ENCODE measurements around the gene PRAME. TPM values are rescaled to one million over a fixed set of nuclear protein-coding genes. Genes with fewer than 3 reads are reported as not detected.

Gene PRAME
- total and polyA plus RNA-seq, 2 experiments from 2014 or later = not detected

DNA sequence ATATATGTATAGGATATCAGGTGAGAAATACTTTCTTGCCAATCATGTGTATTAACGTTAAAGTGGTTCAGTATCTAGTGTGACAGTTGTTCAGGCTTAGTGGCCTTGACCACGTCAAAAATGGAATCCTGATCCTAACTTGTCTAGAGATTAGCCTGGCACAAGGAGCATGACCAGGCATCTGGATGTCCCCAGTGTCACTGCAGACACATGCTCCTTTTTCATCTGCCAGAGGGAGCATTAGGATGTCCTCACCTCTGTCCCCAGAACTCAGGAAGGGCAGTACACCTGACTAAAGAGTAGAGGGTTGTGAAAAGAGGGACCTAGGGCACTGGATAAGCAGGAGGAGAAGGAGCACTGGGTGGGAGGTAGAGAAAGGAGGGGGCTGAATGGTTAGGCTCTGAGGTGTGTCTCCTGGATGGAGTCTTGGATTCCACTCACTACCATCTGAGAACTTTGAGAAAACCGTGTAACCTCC is 44.4 kb upstream of the PRAME start:
- Histone ChIP-seq H3K79me2 (ENCODE audit: insufficient read depth) (no peaks in the 10 kb centered on the region), H3K27me3 (replicated peaks; ENCODE audit: insufficient read depth) (peaks cover 11% of the 10 kb centered on the region), H3K9ac (no peak overlapping the region), H4K20me1 (ENCODE audit: insufficient read depth) (no peaks in the 10 kb centered on the region), H3K36me3 (ENCODE audit: low read depth) (no peaks in the 10 kb centered on the region), H3K9me2 (ENCODE audit: insufficient read depth) (no peaks in the 10 kb centered on the region), H3K9me3 (ENCODE audit: low read depth) (no peaks in the 10 kb centered on the region), H3K4me3 (no peak overlapping the region), H3F3A (ENCODE audit: insufficient read depth) (no peaks in the 10 kb centered on the region), H3K4me1 (ENCODE audit: insufficient read depth) (no peaks in the 10 kb centered on the region), H3K4me2 (ENCODE audit: unreplicated experiment) (no peak overlapping the region), H2AFZ (no peak overlapping the region), H3K27ac (no peak overlapping the region)
- TF ChIP-seq EZH2 (IDR thresholded peaks at IDR 0.05; ENCODE audit: insufficient read depth, poor library complexity, severe bottlenecking) = no peak
- TF ChIP-seq EZH2phosphoT487 (IDR thresholded peaks at IDR 0.05; ENCODE audit: insufficient read depth, low read depth) = no peak
- no peak for DNase-seq
- 27 to 31% methylated on average over 3 of the region's 3 CpGs for WGBS, 2 experiments (ENCODE audit: low coverage in 1 of 2, low lambda C conversion rate in 2 of 2, missing lambda C conversion rate in 2 of 2)
- in situ Hi-C loops (cut with MboI) = no loop called here

DNA sequence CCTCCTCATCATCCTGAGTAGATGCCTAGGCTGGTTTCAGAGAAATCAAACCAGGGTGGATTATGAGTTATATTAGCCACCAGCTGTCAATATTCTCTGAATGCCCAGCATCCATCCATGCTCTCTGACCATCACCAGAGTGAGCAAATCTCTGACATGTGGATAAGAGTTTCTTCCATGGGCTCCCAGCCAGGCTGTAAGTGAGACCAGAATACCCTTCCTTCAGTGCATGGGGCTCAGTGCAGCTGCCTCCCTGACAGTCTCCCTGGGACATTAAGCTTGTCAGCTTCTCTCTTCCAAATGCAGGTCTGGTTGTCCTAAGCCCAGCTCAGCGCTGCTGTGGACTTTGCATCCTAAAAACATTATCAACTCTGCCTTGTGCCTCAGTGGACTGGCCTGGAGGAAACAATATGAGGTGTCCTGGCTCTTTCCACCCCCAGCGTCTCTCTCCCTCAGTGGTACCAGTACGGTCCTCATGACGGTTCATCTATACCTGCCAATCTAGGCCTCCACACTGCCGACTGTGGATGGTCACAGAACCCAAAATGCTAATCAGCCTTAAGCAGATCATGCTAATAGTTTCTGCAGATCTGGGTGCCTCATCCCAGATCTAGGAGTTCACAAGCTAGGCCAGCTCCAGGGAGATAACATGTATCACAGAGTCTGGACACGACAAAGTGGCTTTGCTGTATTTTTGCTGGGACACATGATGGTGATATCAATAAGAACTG is 41.6 kb upstream of the PRAME start:
- in situ Hi-C loops (cut with MboI) = no loop called here
- TF ChIP-seq EZH2phosphoT487 (IDR thresholded peaks at IDR 0.05; ENCODE audit: insufficient read depth, low read depth) (no peak), EZH2 (IDR thresholded peaks at IDR 0.05; ENCODE audit: insufficient read depth, poor library complexity, severe bottlenecking) (no peak)
- no peak for DNase-seq

DNA sequence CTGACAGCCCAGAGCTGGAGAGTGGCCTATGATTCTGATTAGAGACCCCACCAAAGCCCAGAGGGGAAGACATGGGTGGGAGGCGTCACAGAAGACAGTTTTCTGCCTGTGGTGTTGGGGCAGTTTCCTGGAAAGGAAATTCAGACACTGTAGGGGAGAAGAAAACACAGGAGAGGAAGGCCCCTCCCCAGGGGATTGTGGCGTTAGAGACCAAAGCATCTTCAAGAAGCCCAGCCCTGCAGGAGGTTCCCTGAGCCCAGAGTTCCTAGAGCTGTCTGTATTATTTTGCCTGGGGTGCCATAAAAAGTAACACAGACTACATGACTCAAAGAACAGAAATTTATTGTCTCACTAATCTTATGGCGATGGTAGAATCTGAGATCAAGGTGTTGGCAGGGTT is 40.2 kb upstream of the PRAME start:
- peaks cover 11% of the 10 kb centered on the region for H3K27me3 ChIP-seq (replicated peaks; ENCODE audit: insufficient read depth)
- DNase-seq = no peak
- H3K4me2 ChIP-seq (ENCODE audit: unreplicated experiment) = no peak overlapping the region
- H3K79me2 ChIP-seq (ENCODE audit: insufficient read depth) = no peaks in the 10 kb centered on the region
- H3K27ac ChIP-seq = no peak overlapping the region
- H3K4me3 ChIP-seq = no peak overlapping the region
- TF ChIP-seq EZH2 (IDR thresholded peaks at IDR 0.05; ENCODE audit: insufficient read depth, poor library complexity, severe bottlenecking) = no peak
- no peak for TF ChIP-seq EZH2phosphoT487 (IDR thresholded peaks at IDR 0.05; ENCODE audit: insufficient read depth, low read depth)
- in situ Hi-C loops (cut with MboI) = no loop called here
- 24 to 26% methylated on average over 3 of the region's 3 CpGs for WGBS, 2 experiments (ENCODE audit: low coverage in 1 of 2, low lambda C conversion rate in 2 of 2, missing lambda C conversion rate in 2 of 2)
- H3K4me1 ChIP-seq (ENCODE audit: insufficient read depth) = no peaks in the 10 kb centered on the region
- no peak overlapping the region for H3K9ac ChIP-seq
- no peaks in the 10 kb centered on the region for H3K9me3 ChIP-seq (ENCODE audit: low read depth)
- H4K20me1 ChIP-seq (ENCODE audit: insufficient read depth) = no peaks in the 10 kb centered on the region
- H3K36me3 ChIP-seq (ENCODE audit: low read depth) = no peaks in the 10 kb centered on the region
- H3F3A ChIP-seq (ENCODE audit: insufficient read depth) = no peaks in the 10 kb centered on the region
- no peak overlapping the region for H2AFZ ChIP-seq
- H3K9me2 ChIP-seq (ENCODE audit: insufficient read depth) = no peaks in the 10 kb centered on the region

More for the DNA sequence above, 41.6 kb upstream of the PRAME start:
- Histone ChIP-seq H3K4me1 (ENCODE audit: insufficient read depth) (no peaks in the 10 kb centered on the region), H3K9me2 (ENCODE audit: insufficient read depth) (no peaks in the 10 kb centered on the region), H3K27me3 (replicated peaks; ENCODE audit: insufficient read depth) (peaks cover 11% of the 10 kb centered on the region), H3F3A (ENCODE audit: insufficient read depth) (no peaks in the 10 kb centered on the region), H4K20me1 (ENCODE audit: insufficient read depth) (no peaks in the 10 kb centered on the region), H2AFZ (no peak overlapping the region), H3K9me3 (ENCODE audit: low read depth) (no peaks in the 10 kb centered on the region), H3K36me3 (ENCODE audit: low read depth) (no peaks in the 10 kb centered on the region), H3K4me3 (no peak overlapping the region), H3K79me2 (ENCODE audit: insufficient read depth) (no peaks in the 10 kb centered on the region), H3K4me2 (ENCODE audit: unreplicated experiment) (no peak overlapping the region), H3K9ac (no peak overlapping the region), H3K27ac (no peak overlapping the region)
- 47 to 48% methylated on average over 6 of the region's 6 CpGs for WGBS, 2 experiments (ENCODE audit: low coverage in 1 of 2, low lambda C conversion rate in 2 of 2, missing lambda C conversion rate in 2 of 2)

DNA sequence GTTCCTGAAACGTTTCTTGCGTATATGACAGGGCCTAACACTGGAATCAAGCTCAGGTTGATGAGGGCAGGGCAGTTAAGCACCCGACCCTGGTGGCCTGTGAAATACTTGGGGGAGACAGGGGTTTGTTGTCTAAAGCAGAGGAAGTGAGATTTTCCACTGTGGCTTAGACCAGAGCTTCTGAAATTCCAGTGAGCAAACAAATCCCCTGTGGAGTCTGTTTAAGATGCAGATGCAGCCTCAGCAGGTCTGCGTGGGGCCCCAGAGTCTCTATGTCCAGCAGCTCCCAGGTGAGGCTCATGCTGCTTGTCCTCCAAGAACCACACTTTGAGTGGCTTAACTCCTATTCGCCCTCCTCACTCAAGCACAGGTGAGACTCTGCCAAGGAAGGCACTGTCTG is 39.1 kb upstream of the PRAME start:
- Histone ChIP-seq H3K4me2 (ENCODE audit: unreplicated experiment) (no peak overlapping the region), H3K4me3 (no peak overlapping the region), H3K27me3 (replicated peaks; ENCODE audit: insufficient read depth) (peaks cover 15% of the 10 kb centered on the region), H3K79me2 (ENCODE audit: insufficient read depth) (no peaks in the 10 kb centered on the region), H3K9ac (no peak overlapping the region), H3F3A (ENCODE audit: insufficient read depth) (no peaks in the 10 kb centered on the region), H3K9me3 (ENCODE audit: low read depth) (no peaks in the 10 kb centered on the region), H3K4me1 (ENCODE audit: insufficient read depth) (no peaks in the 10 kb centered on the region), H4K20me1 (ENCODE audit: insufficient read depth) (no peaks in the 10 kb centered on the region), H3K27ac (no peak overlapping the region), H2AFZ (no peak overlapping the region), H3K36me3 (ENCODE audit: low read depth) (no peaks in the 10 kb centered on the region), H3K9me2 (ENCODE audit: insufficient read depth) (no peaks in the 10 kb centered on the region)
- TF ChIP-seq EZH2phosphoT487 (IDR thresholded peaks at IDR 0.05; ENCODE audit: insufficient read depth, low read depth) (no peak), EZH2 (IDR thresholded peaks at IDR 0.05; ENCODE audit: insufficient read depth, poor library complexity, severe bottlenecking) (no peak)
- in situ Hi-C loops (cut with MboI) = no loop called here
- 17 to 19% methylated on average over 5 of the region's 5 CpGs for WGBS, 2 experiments (ENCODE audit: low coverage in 1 of 2, low lambda C conversion rate in 2 of 2, missing lambda C conversion rate in 2 of 2)
- DNase-seq = no peak
